Inflammatory macrophage treated with lipopolysaccharide for 4 hours (primary cell): ENCODE results near the gene BOD1.

Experiments
- DNase-seq: peaks from one replicate; pipeline ENCODE4 v3.0.0-alpha.2; 2020

Gene BOD1

GRCh38 chr5:173640156-173640804, 23.8 kb upstream of the BOD1 start:
- no peak for DNase-seq

GRCh38 chr5:173638126-173639040, 21.9 kb upstream of the BOD1 start:
- DNase-seq, result no peak

- no peak for DNase-seq
Observed at GRCh38 chr5:173637340-173637739, 20.9 kb upstream of the BOD1 start.

GRCh38 chr5:173634465-173634983, 18.1 kb upstream of the BOD1 start:
- no peak for DNase-seq

GRCh38 chr5:173633304-173633703, 16.9 kb upstream of the BOD1 start:
- no peak for DNase-seq

GRCh38 chr5:173631478-173631877, 15.0 kb upstream of the BOD1 start:
- DNase-seq, result no peak

GRCh38 chr5:173630724-173631365, 14.4 kb upstream of the BOD1 start:
- no peak for DNase-seq

GRCh38 chr5:173629628-173630027, 13.2 kb upstream of the BOD1 start:
- DNase-seq, result no peak

- no peak for DNase-seq
Observed at GRCh38 chr5:173628501-173628900, 12.1 kb upstream of the BOD1 start.

GRCh38 chr5:173627860-173628392, 11.5 kb upstream of the BOD1 start:
- DNase-seq, result no peak

GRCh38 chr5:173627271-173627670, 10.8 kb upstream of the BOD1 start:
- no peak for DNase-seq

GRCh38 chr5:173626505-173626820, 10.0 kb upstream of the BOD1 start:
- DNase-seq, result no peak

GRCh38 chr5:173625673-173626504, 9.4 kb upstream of the BOD1 start:
- peak; percentile 58 for DNase-seq

GRCh38 chr5:173625261-173625660, 8.8 kb upstream of the BOD1 start:
- peak; percentile 60 for DNase-seq

GRCh38 chr5:173624282-173624681, 7.8 kb upstream of the BOD1 start:
- peak; percentile 45 for DNase-seq

- DNase-seq, result no peak
Observed at GRCh38 chr5:173623789-173624188, 7.3 kb upstream of the BOD1 start.

GRCh38 chr5:173623296-173623771, 6.9 kb upstream of the BOD1 start:
- no peak for DNase-seq

GRCh38 chr5:173622183-173623047, 6.0 kb upstream of the BOD1 start:
- no peak for DNase-seq

- no peak for DNase-seq
Observed at GRCh38 chr5:173620784-173621183, 4.3 kb upstream of the BOD1 start.

GRCh38 chr5:173618927-173619519, 2.6 kb upstream of the BOD1 start:
- peak; percentile 63 for DNase-seq
